ENCODE data around the gene TMEM203. TPM values are rescaled to one million over a fixed set of nuclear protein-coding genes. Genes with fewer than 3 reads are reported as not detected.

The TMEM203 gene
- total and polyA plus RNA-seq, 2 of the 13 experiments (the other 11 are each of a cell fraction or from before 2014, with no cell fraction given) = 23.4 to 36.7 TPM

GRCh38 chr9:137236238-137236935 is 30.9 kb upstream of the TMEM203 start (continued):
- TF ChIP-seq, protein P1, sequence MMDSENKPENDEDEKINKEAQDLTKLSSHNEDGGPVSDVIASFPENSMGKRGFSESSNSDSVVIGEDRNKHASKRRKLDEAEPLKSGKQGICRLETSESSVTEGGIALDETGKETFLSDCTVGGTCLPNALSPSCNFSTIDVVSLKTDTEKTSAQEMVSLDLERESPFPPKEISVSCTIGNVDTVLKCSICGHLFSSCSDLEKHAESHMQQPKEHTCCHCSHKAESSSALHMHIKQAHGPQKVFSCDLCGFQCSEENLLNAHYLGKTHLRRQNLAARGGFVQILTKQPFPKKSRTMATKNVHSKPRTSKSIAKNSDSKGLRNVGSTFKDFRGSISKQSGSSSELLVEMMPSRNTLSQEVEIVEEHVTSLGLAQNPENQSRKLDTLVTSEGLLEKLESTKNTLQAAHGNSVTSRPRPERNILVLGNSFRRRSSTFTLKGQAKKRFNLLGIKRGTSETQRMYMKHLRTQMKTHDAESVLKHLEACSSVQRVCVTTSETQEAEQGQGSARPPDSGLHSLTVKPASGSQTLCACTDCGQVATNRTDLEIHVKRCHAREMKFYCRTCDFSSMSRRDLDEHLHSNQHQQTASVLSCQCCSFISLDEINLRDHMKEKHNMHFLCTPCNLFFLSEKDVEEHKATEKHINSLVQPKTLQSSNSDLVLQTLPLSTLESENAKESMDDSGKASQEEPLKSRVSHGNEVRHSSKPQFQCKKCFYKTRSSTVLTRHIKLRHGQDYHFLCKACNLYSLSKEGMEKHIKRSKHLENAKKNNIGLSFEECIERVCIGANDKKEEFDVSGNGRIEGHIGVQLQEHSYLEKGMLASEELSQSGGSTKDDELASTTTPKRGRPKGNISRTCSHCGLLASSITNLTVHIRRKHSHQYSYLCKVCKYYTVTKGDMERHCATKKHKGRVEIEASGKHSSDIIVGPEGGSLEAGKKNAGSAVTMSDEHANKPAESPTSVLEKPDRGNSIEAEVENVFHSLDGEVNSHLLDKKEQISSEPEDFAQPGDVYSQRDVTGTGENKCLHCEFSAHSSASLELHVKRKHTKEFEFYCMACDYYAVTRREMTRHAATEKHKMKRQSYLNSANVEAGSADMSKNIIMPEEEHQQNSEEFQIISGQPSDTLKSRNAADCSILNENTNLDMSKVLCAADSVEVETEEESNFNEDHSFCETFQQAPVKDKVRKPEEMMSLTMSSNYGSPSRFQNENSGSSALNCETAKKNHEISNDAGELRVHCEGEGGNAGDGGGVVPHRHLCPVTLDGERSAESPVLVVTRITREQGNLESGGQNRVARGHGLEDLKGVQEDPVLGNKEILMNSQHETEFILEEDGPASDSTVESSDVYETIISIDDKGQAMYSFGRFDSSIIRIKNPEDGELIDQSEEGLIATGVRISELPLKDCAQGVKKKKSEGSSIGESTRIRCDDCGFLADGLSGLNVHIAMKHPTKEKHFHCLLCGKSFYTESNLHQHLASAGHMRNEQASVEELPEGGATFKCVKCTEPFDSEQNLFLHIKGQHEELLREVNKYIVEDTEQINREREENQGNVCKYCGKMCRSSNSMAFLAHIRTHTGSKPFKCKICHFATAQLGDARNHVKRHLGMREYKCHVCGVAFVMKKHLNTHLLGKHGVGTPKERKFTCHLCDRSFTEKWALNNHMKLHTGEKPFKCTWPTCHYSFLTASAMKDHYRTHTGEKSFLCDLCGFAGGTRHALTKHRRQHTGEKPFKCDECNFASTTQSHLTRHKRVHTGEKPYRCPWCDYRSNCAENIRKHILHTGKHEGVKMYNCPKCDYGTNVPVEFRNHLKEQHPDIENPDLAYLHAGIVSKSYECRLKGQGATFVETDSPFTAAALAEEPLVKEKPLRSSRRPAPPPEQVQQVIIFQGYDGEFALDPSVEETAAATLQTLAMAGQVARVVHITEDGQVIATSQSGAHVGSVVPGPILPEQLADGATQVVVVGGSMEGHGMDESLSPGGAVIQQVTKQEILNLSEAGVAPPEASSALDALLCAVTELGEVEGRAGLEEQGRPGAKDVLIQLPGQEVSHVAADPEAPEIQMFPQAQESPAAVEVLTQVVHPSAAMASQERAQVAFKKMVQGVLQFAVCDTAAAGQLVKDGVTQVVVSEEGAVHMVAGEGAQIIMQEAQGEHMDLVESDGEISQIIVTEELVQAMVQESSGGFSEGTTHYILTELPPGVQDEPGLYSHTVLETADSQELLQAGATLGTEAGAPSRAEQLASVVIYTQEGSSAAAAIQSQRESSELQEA (CRISPR knock-in tag; IDR thresholded peaks at IDR 0.05; ENCODE audit: not compliant biosample characterization) = no peak
- 0 out of 2 replicates have a peak, but pooled peaks have one; percentile 27 for TF ChIP-seq ZNF672 (CRISPR knock-in tag; IDR thresholded peaks at IDR 0.05)
- TF ChIP-seq JUN (CRISPR knock-in tag; IDR thresholded peaks at IDR 0.05) = no peak
- TF ChIP-seq STAG1 (CRISPR knock-in tag; IDR thresholded peaks at IDR 0.05) = peak; percentile 91
- no peak for TF ChIP-seq MAFF (IDR thresholded peaks at IDR 0.05; ENCODE audit: low read depth, low read length)
- TF ChIP-seq, protein P2, sequence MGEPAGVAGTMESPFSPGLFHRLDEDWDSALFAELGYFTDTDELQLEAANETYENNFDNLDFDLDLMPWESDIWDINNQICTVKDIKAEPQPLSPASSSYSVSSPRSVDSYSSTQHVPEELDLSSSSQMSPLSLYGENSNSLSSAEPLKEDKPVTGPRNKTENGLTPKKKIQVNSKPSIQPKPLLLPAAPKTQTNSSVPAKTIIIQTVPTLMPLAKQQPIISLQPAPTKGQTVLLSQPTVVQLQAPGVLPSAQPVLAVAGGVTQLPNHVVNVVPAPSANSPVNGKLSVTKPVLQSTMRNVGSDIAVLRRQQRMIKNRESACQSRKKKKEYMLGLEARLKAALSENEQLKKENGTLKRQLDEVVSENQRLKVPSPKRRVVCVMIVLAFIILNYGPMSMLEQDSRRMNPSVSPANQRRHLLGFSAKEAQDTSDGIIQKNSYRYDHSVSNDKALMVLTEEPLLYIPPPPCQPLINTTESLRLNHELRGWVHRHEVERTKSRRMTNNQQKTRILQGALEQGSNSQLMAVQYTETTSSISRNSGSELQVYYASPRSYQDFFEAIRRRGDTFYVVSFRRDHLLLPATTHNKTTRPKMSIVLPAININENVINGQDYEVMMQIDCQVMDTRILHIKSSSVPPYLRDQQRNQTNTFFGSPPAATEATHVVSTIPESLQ (CRISPR knock-in tag; conservative IDR thresholded peaks at IDR 0.05) = no peak
- TF ChIP-seq ZNF121 (CRISPR knock-in tag; IDR thresholded peaks at IDR 0.05) = no peak
- no peak; the same call in 1 of the 2 replicates for TF ChIP-seq MAFG (CRISPR knock-in tag; IDR thresholded peaks at IDR 0.05)
- TF ChIP-seq ZNF83 (CRISPR knock-in tag; IDR thresholded peaks at IDR 0.05; ENCODE audit: borderline replicate concordance) = no peak
- TF ChIP-seq, protein P3, sequence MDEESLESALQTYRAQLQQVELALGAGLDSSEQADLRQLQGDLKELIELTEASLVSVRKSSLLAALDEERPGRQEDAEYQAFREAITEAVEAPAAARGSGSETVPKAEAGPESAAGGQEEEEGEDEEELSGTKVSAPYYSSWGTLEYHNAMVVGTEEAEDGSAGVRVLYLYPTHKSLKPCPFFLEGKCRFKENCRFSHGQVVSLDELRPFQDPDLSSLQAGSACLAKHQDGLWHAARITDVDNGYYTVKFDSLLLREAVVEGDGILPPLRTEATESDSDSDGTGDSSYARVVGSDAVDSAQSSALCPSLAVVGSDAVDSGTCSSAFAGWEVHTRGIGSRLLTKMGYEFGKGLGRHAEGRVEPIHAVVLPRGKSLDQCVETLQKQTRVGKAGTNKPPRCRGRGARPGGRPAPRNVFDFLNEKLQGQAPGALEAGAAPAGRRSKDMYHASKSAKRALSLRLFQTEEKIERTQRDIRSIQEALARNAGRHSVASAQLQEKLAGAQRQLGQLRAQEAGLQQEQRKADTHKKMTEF (CRISPR knock-in tag; IDR thresholded peaks at IDR 0.05) = peak; percentile 80; the same call in 1 of the 2 replicates
- TF ChIP-seq ZNF660 (CRISPR knock-in tag; IDR thresholded peaks at IDR 0.05; ENCODE audit: borderline replicate concordance, low read depth) = no peak
- TF ChIP-seq ZNF281 (CRISPR knock-in tag; IDR thresholded peaks at IDR 0.05; ENCODE audit: borderline replicate concordance) = peak; percentile 41; the same call in 1 of the 2 replicates
- TF ChIP-seq ZNF256 (CRISPR knock-in tag; conservative IDR thresholded peaks at IDR 0.05) = no peak
- TF ChIP-seq MXI1 (IDR thresholded peaks at IDR 0.05; ENCODE audit: borderline replicate concordance, low read depth, low read length) = peak; percentile 73; the same call in 1 of the 3 replicates
